K562 (cell line): ENCODE results near the gene MED16. TPM values are rescaled to one million over a fixed set of nuclear protein-coding genes. Genes with fewer than 3 reads are reported as not detected.

ENCODE experiments used
- BMI1 ChIP-seq: fragments of 150-350 bp; IDR thresholded peaks from 2 replicates; pipeline ENCODE4 v1.6.1; 2014; ENCODE audit warnings: low read length
- CBFA2T2 ChIP-seq: fragments of 450-650 bp; conservative IDR thresholded peaks from 2 replicates; pipeline ENCODE4 v1.6.1; 2017; ENCODE audit warnings: mild to moderate bottlenecking
- CGGBP1 ChIP-seq: fragments of 250-450 bp; sonication (Bioruptor Pico); IDR thresholded peaks from 2 replicates; pipeline ENCODE4 v1.9.0; 2021; ENCODE audit warnings: mild to moderate bottlenecking
- ELK3 ChIP-seq: fragments of 450-650 bp; formaldehyde crosslinking; IDR thresholded peaks from 2 replicates; pipeline ENCODE4 v1.4.0; 2020; ENCODE audit warnings: mild to moderate bottlenecking
- HDAC1 ChIP-seq, 2 experiments: fragments of 450-650 bp; IDR thresholded peaks; 2 replicates each; pipeline ENCODE4 v1.6.1; 2016 to 2017; ENCODE audit warnings: inconsistent platforms in 1 of 2, mild to moderate bottlenecking in 1 of 2, moderate library complexity in 1 of 2
- HMGN3 ChIP-seq: IDR thresholded peaks from 2 replicates; pipeline ENCODE4 v1.6.1; 2011; ENCODE audit warnings: borderline replicate concordance, low read depth, mild to moderate bottlenecking, mixed read lengths, low read length; ENCODE audit not compliant: insufficient read length; ENCODE audit errors: extremely low read depth
- MYC ChIP-seq, 2 experiments: fragments of 250-450 bp in 1 of 2; sonication (Bioruptor Pico) in 1 of 2; IDR thresholded peaks; 2 replicates each; pipeline versions ENCODE4 v1.5.1 to v1.6.1; 2012 to 2021; ENCODE audit warnings: low read depth in 2 of 2, borderline replicate concordance in 1 of 2, improper control_type of control experiment in 1 of 2, low read length in 1 of 2, mild to moderate bottlenecking in 1 of 2, moderate library complexity in 1 of 2
- NKRF ChIP-seq: fragments of 450-650 bp; IDR thresholded peaks from 2 replicates; pipeline ENCODE4 v1.6.1; 2016; ENCODE audit warnings: borderline replicate concordance
- SLC30A9 ChIP-seq: fragments of 250-450 bp; sonication (Bioruptor Pico); IDR thresholded peaks from 2 replicates; pipeline ENCODE4 v1.8.0; 2022; ENCODE audit warnings: mild to moderate bottlenecking, moderate library complexity
- ZKSCAN3 ChIP-seq: fragments of 250-450 bp; sonication (Bioruptor Pico); IDR thresholded peaks from 2 replicates; pipeline ENCODE4 v1.4.0; 2020
- ZNF146 ChIP-seq: IDR thresholded peaks from one replicate; pipeline ENCODE4 v1.6.1; 2018; ENCODE audit warnings: missing compliant biosample characterization; ENCODE audit not compliant: unreplicated experiment
- ZNF311 ChIP-seq: fragments of 250-450 bp; sonication (Bioruptor Pico); IDR thresholded peaks from 2 replicates; pipeline ENCODE4 v1.4.0; 2020; ENCODE audit warnings: mild to moderate bottlenecking, moderate library complexity
- ZNF592 ChIP-seq: fragments of 450-650 bp; IDR thresholded peaks from 2 replicates; pipeline ENCODE4 v1.6.1; 2017; ENCODE audit warnings: antibody characterized with exemption, mild to moderate bottlenecking
- polyA plus RNA-seq, 8 experiments: library from polyadenylated mRNA; depleted of rRNA in 4 of 8; stranded (reverse) in 5 of 8; unstranded in 3 of 8; fragments of >200 nt; fragmentation: Nextera tagmentation in 2 of 8; fragmentation: Illumina TruSeq in 1 of 8; extraction: Ambion mirVana in 2 of 8; extraction: Trizol in 1 of 8; gene quantifications; 2 replicates each; pipeline versions ENCODE4 v1.2.1 to v1.2.3, GENCODE V29; 2011 to 2014; ENCODE audit warnings: inconsistent platforms in 1 of 8, missing spikeins in 1 of 8
- total RNA-seq, 7 experiments: library from RNA; depleted of rRNA in 6 of 7; stranded (reverse); fragments of >200 nt in 6 of 7; fragmentation: Illumina TruSeq in 2 of 7; extraction: Trizol in 2 of 7; gene quantifications; 2 replicates each; pipeline versions ENCODE4 v1.2.1 to v1.2.3, GENCODE V29; 2011 to 2021; ENCODE audit warnings: low replicate concordance in 1 of 7
- TF ChIP-seq, protein P1 (sequence below): fragments of 250-450 bp; sonication (Bioruptor Pico); IDR thresholded peaks from 2 replicates; pipeline ENCODE4 v1.9.0; 2021; ENCODE audit warnings: mild to moderate bottlenecking, inconsistent platforms

The MED16 gene
- total and polyA plus RNA-seq, 9 of the 15 experiments (the other 6 are each of a cell fraction or from before 2014, with no cell fraction given), result 0.89 to 59.9 (median 8.6) TPM

- TF ChIP-seq ZNF592 (peak; percentile 88), ZNF311 (CRISPR knock-in tag) (no peak), ZNF146 (CRISPR knock-in tag) (no peak), HDAC1 (IDR thresholded peaks at IDR 0.05) (peak in 1 of 2 experiments; percentile 91; a peak in 2 of 4 replicates), NKRF (peak; percentile 82), ZKSCAN3 (CRISPR knock-in tag) (peak; percentile 66; the same call in 1 of the 2 replicates), MYC (IDR thresholded peaks at IDR 0.05; ENCODE audit: low read depth, low read length) (peak; percentile 86), MYC (CRISPR knock-in tag; IDR thresholded peaks at IDR 0.05; ENCODE audit: borderline replicate concordance, low read depth) (peak; percentile 33; the same call in 1 of the 2 replicates), CGGBP1 (no peak), SLC30A9 (CRISPR knock-in tag) (no peak), ELK3 (no peak), HMGN3 (peak; percentile 76), CBFA2T2 (no peak), BMI1 (no peak)
- TF ChIP-seq, protein P1, sequence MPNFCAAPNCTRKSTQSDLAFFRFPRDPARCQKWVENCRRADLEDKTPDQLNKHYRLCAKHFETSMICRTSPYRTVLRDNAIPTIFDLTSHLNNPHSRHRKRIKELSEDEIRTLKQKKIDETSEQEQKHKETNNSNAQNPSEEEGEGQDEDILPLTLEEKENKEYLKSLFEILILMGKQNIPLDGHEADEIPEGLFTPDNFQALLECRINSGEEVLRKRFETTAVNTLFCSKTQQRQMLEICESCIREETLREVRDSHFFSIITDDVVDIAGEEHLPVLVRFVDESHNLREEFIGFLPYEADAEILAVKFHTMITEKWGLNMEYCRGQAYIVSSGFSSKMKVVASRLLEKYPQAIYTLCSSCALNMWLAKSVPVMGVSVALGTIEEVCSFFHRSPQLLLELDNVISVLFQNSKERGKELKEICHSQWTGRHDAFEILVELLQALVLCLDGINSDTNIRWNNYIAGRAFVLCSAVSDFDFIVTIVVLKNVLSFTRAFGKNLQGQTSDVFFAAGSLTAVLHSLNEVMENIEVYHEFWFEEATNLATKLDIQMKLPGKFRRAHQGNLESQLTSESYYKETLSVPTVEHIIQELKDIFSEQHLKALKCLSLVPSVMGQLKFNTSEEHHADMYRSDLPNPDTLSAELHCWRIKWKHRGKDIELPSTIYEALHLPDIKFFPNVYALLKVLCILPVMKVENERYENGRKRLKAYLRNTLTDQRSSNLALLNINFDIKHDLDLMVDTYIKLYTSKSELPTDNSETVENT (CRISPR knock-in tag), result peak; percentile 89
Observed at GRCh38 chr19:861756-862580, 31.0 kb downstream of the MED16 start (continued).
